NB4 (cell line): Measurements from ENCODE around the gene S100A13.

Experiments used
- CTCF ChIP-seq: IDR thresholded peaks from one replicate; pipeline ENCODE4 v1.5.1; 2012; ENCODE audit warnings: low read depth, low read length
- MAX ChIP-seq: IDR thresholded peaks from 2 replicates; pipeline ENCODE4 v1.6.1; 2011; ENCODE audit warnings: low read depth, low read length
- POLR2A ChIP-seq: IDR thresholded peaks from 2 replicates; pipeline ENCODE4 v1.6.1; 2011; ENCODE audit warnings: mild to moderate bottlenecking; ENCODE audit not compliant: insufficient read length; ENCODE audit errors: extremely low read depth

- TF ChIP-seq CTCF: no peak
- TF ChIP-seq POLR2A: no peak
- peak; percentile 85 for TF ChIP-seq MAX
Observed at GRCh38 chr1:153610811-153611301, 16.4 kb downstream of the S100A13 start.
